HG03103 (cell line): Measurements from ENCODE around the gene ALK.

ENCODE experiments used
- ATAC-seq: cut with Tn5 transposase; IDR thresholded peaks from one replicate; pipeline ENCODE4 v1.9.1; 2021; ENCODE audit warnings: low read depth; ENCODE audit not compliant: unreplicated experiment

The ALK gene

GRCh38 chr2:29589440-29590103, 331.8 kb downstream of the ALK start:
- no peak for ATAC-seq

GRCh38 chr2:29587402-29588190, 333.8 kb downstream of the ALK start:
- no peak for ATAC-seq

DNA sequence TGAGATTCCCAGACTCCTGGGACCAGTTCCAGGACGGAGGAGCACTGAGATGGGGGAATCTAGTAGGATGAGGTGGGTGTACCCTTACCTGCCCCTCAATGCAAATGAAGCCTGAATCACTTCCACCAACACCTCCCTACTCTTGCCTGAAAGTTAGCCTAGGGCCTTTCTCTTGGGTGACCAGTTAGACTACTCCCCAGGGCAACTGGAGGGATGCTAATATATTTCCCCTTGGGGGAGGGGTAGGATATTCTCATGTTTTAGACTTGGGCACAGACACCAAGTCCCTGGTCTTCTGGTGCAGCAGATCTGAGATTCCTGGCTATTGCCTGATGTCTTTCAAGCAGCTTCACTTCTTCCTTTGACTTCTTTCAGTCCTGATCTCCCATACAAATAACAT, 334.5 kb downstream of the ALK start:
- no peak for ATAC-seq

DNA sequence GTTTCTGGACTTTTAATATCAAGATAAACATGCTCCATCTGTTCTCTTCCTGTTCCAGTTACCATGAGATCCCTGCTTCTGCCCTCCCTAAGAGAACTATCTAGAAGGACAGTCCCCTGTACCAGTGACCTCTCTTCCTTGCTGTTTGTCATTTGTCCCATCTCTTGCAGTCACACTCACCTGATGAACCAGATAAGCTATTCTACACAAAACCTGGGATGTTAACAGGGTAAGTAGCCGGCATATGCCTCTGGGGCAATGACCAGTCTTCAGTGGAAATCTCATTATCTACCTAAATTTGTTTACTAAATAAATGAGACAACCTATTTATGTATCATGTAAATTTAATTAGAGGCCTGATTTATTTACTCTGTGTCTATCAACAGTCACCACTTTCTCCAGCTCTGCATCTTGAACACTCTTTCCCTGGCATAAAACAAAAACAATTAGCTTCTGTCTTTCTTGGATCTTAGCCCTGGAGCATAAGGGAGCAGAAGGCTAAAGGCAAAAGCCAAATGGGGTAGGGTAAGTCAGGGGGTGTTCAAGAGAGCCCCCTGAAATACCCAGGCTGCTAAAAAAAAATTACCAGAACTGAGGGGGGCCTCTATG, 337.7 kb downstream of the ALK start:
- no peak for ATAC-seq

DNA sequence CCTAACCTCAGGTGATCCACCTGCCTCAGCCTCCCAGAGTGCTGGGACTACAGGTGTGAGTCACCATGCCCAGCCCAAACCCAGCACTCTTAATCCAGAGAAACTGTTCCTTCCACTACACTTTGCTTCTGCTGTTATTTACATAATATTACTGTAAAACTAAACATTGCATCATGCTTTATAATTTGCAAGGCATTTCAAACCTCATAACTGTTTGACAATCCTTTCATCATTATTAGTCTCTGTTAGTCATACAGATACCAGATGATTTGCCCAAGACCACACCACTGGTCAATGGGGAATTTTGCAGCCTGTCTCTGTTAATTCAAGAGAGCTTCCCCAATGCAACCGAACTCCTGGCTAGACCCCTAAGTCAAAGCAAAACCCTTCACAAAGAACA, 338.3 kb downstream of the ALK start:
- no peak for ATAC-seq

DNA sequence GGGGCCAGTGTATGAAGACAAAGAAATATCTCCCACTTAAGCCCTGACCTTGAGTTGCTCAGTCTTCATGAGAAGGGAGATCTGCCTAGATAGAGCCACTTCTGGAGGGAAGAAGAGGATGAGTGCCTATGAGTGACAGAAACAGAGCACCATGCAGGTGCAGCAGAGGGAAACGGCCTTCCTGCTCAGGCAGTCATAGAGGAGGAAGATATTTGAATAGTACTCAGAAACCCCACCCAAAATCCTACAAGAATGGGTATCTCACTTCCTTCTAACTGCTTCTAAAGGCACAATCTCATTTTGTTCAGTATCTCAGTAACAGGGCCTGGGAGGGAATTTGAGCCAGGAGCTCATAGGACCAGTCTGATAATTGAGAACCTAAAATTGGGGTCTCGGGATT, 339.3 kb downstream of the ALK start:
- ATAC-seq: no peak

DNA sequence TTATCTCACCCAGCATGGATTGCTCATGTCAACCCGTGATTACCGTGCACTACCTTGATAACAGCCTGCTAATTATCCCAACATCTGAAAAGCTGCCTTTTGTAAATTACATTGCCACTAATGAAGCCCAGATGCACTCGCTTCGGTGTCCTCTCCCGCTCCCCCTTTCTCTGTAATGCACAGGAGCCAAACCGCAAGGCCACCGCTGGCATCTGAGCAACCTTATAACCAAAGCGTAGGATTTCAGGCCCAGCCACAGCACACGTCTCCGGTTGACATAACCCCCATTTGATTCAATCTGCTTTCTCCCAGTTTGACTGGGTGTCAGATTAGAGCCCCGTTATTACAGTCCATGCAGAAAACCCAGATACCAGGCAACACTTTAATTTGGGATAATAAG, 341.2 kb downstream of the ALK start:
- ATAC-seq: no peak

- no peak for ATAC-seq
Observed at GRCh38 chr2:29579495-29580169, 341.8 kb downstream of the ALK start.

DNA sequence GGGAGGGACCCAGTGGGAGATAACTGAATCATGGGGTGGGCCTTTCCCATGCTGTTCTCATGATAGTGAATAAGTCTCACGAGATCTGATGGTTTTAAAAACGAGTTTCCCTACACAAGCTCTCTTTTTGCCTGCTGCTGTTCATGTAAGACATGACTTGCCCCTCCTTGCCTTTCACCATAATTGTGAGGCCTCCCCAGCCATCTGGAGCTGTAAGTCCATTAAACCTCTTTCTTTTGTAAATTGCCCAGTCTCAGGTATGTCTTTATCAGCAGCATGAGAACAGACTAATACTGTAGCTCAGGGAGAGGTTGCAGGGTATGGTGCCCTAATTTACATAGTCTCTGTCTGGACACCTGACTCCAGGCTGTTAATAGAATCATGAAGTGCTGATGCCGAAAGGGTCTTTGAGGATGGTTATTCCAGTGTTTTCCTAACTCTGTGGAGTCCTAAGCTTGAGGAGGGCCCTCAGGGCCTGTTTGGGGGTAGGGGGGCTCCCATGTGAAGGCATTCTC, 343.2 kb downstream of the ALK start:
- no peak for ATAC-seq

DNA sequence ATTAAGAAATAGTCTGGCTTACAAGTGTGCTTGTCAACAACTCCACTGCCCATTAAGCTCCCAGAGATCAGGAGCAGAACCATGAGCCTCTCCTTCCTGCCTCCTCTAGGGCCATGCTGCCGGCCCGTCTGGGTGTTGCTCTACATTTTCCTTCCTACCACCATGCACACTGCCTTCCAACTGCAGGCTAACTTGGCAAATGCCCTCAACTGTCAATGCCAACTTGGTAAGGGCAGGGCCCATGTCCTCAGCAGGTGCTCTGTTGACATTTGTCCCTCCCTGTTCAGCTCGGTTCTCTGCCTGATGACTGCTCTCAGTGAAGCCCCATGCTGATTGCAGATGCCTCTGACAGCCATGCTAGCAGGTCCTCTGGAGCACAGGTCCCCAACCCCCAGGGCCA, 345.2 kb downstream of the ALK start:
- ATAC-seq: no peak

GRCh38 chr2:29575370-29575890, 346.0 kb downstream of the ALK start:
- ATAC-seq: no peak

GRCh38 chr2:29573612-29574011, 347.8 kb downstream of the ALK start:
- no peak for ATAC-seq

DNA sequence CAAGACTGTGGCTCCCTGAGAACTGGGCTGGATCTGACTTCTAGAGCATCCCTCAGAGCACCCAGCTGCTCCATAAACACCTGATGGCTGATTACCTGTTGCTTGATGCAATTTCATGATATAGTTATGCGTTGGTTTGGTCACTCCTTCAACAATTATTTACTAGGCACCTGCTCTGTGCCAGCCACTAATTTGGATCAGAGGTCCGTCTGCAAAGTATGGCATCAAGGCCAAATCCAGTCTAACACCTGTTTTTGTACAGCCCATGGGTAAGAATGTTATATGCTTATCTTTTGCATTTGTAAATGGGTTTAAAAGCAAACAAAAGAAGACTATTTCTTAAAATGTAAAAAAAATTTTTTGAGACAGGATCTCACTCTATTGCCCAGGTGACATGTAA, 348.2 kb downstream of the ALK start:
- ATAC-seq: no peak

DNA sequence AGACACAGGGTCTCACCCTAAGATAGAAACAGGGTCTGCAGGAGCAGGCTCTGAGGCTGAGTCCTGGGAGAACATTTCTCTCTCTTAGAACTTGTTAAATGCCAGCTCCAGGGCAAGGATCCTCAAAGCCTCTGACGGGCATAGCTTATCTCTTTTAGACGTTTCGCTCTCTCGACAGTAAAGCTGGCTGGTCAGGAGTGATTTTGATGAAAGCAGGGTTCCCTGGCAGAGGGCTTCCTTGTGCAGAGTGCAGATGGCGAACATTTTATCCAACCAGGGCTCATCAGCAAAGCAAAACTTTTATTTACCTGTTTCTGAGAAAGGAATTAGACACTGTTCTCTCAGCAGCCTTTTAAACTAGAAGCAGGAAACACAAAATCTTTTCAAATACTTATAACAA, 350.8 kb downstream of the ALK start:
- ATAC-seq: no peak

DNA sequence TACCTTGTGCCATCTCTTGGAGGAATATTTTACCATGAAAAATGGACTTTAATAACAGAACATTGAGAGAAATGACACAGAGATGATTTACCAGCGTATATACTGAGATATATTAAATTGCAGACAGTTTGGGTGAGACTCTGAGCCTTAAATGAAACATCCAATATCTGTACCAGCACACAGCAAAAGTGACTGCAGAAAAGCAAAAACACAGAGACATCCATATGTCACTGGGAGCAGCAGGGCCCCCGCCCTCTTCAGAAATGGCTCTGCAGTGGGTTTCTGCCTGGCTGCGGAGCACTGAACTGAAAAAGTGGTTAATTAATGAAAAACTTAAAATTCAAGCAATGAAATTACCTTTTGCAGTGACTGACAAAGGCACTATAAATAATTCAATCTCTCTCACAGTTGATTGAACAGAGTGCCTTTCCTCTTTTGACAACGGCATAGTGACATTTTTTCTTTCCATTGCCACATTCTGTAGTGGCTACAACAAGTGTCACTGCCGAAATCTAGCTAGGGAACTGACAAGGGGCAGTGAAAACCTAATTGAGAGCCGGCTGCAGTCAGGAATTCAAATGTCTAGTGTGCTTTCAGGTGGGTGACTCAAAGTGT, 353.4 kb downstream of the ALK start:
- ATAC-seq: no peak

- no peak for ATAC-seq
Observed at GRCh38 chr2:29563697-29564096, 357.7 kb downstream of the ALK start.

GRCh38 chr2:29562896-29563295, 358.5 kb downstream of the ALK start:
- ATAC-seq: no peak

GRCh38 chr2:29562319-29562718, 359.1 kb downstream of the ALK start:
- no peak for ATAC-seq

DNA sequence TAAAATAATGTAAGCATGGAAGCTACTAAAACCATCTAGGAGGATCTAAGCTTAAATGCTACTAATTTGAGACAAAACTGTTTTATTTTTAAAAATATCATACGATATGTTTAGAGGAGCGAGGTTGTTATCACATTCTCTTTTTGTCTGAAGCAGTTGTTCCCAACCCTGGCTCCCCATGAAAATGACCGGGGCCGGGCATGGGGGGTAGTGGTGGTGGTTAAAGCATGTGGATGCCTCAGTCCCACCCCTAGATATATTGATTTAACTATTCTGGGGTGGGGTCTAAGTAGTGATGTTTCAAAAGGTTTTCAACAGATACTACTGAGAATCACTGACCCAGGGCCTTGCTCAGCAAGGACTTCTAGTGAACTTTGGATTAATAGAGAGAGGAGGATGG, 359.8 kb downstream of the ALK start:
- no peak for ATAC-seq

- ATAC-seq: no peak
Observed at GRCh38 chr2:29561181-29561580, 360.2 kb downstream of the ALK start.
